NCI-H1436 treated with DMSO at 0.1 percent for 48 hours (cell line): ENCODE results near the gene ITGA5.

Source experiments
- DNase-seq: peaks from one replicate; lab custom pipeline; 2025; lab: John Stamatoyannopoulos, UW

Gene ITGA5

GRCh38 chr12:54411391-54412241 lies 7.5 kb downstream of the ITGA5 start:
- no peak for DNase-seq

GRCh38 chr12:54409267-54409666 lies 9.8 kb downstream of the ITGA5 start:
- no peak for DNase-seq

GRCh38 chr12:54407183-54407905 lies 11.7 kb downstream of the ITGA5 start:
- DNase-seq: no peak

DNA sequence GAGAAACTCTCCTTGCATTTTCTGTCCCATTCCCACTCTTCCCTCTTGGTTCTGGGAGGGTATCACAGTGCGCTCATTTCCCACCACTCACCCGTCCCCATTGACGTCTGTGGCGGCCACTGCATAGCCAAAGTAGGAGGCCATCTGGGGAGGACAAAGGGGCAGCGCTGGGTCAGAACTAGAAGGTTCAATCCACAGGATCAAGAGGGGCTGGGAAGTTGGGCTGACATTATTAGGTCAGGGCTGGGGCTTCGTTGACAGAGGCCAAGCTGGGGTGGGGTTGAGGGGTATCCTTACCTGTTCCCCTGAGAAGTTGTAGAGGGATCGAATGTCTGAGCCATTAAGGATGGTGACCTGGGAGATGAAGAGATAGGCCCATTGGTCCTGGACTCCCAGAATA lies 13.5 kb downstream of the ITGA5 start:
- no peak for DNase-seq

DNA sequence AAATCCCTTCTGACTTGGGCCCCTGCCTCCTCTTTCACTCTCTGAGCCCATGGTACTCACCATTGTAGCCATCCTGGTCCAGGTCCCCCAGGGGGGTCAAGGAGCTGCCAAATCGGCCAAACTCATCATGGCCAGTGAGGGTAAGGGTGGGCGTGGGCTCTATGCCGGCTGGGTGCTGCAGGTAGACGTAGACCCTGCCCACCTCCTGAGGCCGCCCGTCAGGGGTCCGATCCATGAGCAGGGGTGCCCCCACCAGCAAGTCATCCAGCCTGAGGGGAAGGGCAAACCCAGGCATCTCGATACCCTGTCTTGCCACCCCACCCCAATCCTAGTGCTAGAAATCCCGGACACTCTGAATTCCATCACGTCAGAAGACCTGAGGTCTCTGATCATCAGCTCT lies 14.0 kb downstream of the ITGA5 start:
- no peak for DNase-seq

GRCh38 chr12:54404061-54405004 lies 14.7 kb downstream of the ITGA5 start:
- DNase-seq: no peak

- DNase-seq: no peak
These were observed 17.9 kb downstream of the ITGA5 start for GRCh38 chr12:54401119-54401518.

DNA sequence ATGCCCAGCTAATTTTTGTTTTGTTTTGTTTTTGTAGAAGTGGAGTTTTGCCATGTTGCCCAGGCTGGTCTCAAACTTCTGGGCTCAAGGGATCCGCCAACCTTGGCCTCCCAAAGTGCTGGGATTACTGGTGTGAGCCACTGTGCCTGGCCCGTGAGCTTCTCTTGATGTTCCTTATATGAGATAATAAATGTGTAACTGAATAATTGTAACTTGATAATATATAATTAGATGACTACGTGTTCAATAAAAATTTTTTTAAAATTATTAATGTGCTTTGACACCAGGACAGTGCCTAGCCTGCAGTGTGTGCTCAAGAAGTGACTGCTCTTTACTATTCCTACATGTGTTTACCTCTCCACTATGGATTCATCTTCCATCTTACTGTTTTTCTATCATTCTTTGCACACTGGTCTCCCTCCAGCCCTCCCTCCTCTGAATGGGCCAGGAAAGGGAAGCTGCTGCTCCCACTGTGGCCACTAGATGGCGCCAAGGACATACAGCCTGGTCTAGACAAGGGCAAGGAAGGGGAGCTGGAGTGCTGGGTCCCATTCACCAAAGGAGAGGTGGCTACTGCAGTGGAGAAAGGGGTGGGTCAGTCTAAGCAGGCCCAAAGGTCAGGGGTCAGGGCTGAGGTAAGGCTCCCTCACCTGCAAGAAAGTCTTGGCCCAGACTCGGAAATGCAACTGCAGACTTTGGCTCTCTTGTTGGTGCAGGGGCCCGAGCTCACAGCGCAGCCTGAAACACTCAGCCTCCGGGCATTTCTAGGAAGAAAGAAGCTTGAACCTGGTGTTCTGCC lies 19.9 kb downstream of the ITGA5 start:
- DNase-seq: no peak

- DNase-seq: no peak
These were observed 20.8 kb downstream of the ITGA5 start for GRCh38 chr12:54398218-54398617.

DNA sequence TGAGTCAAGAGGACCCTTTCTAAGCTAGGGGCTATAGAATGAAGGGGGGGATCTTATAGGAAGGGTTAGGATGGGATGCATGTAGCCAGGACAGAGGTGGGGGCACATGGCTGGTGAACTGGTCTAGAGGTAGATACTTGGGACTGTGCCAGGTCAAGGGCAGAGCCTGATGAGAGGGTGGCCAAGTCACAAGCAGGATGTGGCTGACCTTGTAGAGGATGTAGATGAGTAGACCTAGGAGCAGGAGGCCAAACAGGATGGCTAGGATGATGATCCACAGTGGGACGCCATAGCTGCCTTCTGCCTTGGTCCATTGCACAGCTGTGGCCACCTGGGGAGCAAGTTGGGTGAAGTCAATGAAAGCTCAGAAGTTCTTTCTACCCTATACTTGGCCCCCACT lies 21.9 kb downstream of the ITGA5 start:
- DNase-seq: no peak

DNA sequence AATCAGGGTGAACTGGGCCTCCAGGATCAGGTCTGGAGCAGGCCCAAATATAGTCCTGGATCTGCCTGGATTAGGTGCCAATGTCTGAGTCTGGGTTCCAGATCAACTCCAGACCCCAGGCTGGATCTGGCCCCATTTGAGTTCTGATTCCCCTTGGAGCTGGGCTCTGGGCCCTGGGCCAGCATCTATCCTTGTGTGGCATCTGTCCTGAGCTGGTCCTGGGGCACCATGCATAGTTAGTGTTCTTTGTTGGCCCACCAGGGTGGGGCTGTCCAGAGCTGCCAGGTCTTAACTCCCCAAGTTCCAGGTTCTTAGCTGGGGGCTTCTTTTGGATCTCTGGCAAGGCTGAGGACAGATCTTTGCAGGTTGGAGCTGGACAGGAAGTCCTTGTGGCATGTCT lies 23.5 kb downstream of the ITGA5 start:
- DNase-seq: no peak

- DNase-seq: no peak
These were observed 24.1 kb downstream of the ITGA5 start for GRCh38 chr12:54394986-54395385.

- DNase-seq: no peak
These were observed 24.8 kb downstream of the ITGA5 start for GRCh38 chr12:54394281-54394719.

GRCh38 chr12:54393743-54394142 lies 25.3 kb downstream of the ITGA5 start:
- DNase-seq: no peak

GRCh38 chr12:54393207-54393609 lies 25.9 kb downstream of the ITGA5 start:
- no peak for DNase-seq

DNA sequence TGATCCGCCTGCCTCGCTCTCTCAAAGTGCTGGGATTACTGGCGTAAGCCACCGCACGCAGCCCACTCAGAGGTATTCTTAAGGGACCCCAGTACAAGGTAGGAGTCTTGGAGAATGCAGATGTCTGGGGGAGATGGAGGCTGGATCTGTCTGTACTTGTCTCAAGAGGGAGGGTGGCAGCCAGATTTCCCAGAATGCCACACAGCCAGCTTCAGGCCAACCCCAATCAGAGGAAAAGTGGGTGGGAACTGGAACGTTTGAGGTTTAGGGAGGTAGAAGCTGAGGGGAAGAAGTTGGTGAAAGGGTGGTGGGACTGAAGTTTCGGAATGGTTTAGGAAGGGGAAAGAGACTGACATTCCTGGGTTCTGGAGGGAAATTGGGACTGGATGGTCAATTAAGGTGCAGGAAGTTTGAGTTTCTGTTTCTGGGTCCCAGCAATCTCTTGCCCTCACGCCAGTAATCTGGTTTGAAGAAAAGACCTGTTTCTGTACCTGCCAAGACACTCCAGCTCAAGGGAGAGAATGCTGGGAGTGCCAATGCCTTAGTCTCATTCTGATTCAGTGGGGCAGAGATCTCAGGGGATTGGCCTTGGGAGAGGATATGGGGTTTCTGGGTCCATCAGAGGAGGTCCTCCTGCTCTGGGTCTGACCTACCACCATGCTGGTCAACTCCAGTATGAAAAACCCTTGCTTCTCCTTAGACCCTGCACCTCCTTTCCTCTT lies 26.4 kb downstream of the ITGA5 start:
- no peak for DNase-seq

GRCh38 chr12:54390668-54391551 lies 28.2 kb downstream of the ITGA5 start:
- DNase-seq: peak; percentile 34

DNA sequence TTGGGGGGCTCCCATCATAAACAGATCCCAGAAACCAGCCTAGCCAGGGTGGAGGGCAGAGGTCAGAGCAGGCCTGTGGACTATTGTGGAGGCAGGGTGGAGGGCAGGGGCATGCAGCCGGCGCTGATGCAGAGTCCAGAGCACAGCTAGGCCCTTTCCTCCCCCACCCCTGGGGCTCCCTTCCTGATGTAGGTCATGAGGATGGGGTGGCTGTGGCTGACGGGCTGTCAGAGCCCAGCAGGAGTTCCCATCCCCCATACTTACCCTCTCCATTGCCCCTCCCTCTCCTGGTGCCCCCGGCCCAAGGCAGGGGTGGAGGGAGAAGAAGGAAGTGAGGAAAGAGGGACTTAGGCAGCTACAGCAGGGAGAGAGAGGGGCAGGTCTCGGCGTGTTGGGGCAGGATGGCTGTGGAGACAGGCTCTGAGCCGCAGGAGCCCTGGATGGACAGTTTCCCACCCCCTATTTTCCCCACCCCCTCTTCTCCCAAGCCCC lies 28.8 kb downstream of the ITGA5 start:
- DNase-seq: no peak

DNA sequence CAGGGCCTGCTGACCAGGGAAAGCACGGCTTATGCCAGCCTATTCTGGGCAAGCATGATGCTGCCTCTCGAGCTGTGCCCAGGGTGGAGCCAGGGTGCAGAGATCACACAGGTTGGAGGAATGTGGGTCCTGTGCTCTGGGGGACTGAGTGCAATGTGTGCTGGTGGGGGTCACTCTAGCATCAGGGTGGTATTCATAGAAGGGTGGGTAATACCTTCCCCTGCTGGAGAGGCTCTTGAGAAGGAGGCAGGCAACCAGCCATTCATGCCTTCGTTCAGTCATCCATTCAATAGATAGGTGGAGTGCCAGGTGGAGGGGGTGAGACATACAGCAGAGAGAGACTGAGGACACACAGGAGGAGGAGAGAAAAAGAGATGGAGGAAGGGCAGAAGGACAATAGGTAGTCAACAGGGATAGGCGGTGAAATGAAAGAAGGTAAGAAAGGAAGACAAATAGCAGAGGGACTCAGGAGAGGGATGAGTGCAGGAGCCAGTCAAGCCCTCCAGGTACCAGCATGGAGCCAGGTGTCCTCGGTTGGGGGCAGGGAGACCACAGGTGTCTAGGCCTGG lies 29.4 kb downstream of the ITGA5 start:
- DNase-seq: no peak
